Activated CD4-positive, alpha-beta memory T cell treated with anti-CD3 and anti-CD28 coated beads for 36 hours (primary cell): ENCODE data around the gene ASB2. TPM values are rescaled to one million over a fixed set of nuclear protein-coding genes. Genes with fewer than 3 reads are reported as not detected.

Source experiments
- CTCF ChIA-PET: fragments of 350-600 bp; sonication (Branson Sonifier 250); formaldehyde crosslinking; loops from one replicate; lab custom pipeline; 2021; ENCODE audit warnings: antibody characterized with exemption, inconsistent platforms; lab: Charles Lee
- POLR2A ChIA-PET: fragments of 350-600 bp; sonication (Branson Sonifier 250); formaldehyde crosslinking; loops from one replicate; lab custom pipeline; 2021; ENCODE audit warnings: antibody characterized with exemption; lab: Charles Lee
- DNase-seq: peaks from one replicate; pipeline ENCODE4 v3.0.0-alpha.2; 2020
- H3K27ac Mint-ChIP-seq: one replicate; pipeline ENCODE4 v1.8.0; 2021; ENCODE audit warnings: mixed read lengths
- H3K27me3 Mint-ChIP-seq: one replicate; pipeline ENCODE4 v1.8.0; 2021; ENCODE audit warnings: mixed read lengths
- H3K36me3 Mint-ChIP-seq: one replicate; pipeline ENCODE4 v1.8.0; 2021; ENCODE audit warnings: mixed read lengths
- H3K4me1 Mint-ChIP-seq: one replicate; pipeline ENCODE4 v1.8.0; 2021; ENCODE audit warnings: low read depth, mixed read lengths
- H3K4me3 Mint-ChIP-seq: one replicate; pipeline ENCODE4 v1.8.0; 2021; ENCODE audit warnings: mild to moderate bottlenecking, mixed read lengths
- H3K9me3 Mint-ChIP-seq: one replicate; pipeline ENCODE4 v1.8.0; 2021; ENCODE audit warnings: mixed read lengths
- intact Hi-C: fragments of 100-400 bp; cut with micrococcal nuclease; formaldehyde crosslinking; loops from one replicate; pipeline ENCODE4 v1.15.1; 2023
- total RNA-seq, 2 experiments: library from RNA; stranded (reverse); gene quantifications; one replicate each; pipeline ENCODE4 v1.2.3, GENCODE V29; 2021

ASB2 gene
- total RNA-seq, 2 experiments from 2014 or later: 40.6 to 44.6 TPM

DNA sequence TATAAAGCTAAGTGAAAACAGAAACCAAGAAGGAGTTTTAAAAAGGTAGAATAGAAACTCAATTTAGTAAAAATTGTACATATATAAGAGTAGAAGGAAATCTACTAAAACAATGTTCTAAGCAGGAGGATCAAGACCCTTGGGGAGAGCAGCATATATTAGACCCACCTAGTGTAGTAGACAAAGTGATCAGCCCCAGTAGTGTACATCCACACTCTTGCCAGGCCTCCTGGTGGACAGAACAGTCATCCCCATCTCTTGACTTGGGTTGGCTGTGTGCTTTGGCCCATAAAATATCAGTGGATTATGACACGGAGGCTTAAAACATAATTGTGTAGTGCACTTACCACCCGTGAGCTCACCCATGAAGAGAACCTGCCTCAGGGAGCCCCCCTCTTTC lies 38.9 kb upstream of the ASB2 start:
- intact Hi-C loops: no loop called here
- DNase-seq: no peak
- Mint-ChIP-seq H3K27ac (no peak overlapping the region), H3K27me3 (no peaks in the 10 kb centered on the region), H3K4me3 (no peak overlapping the region), H3K4me1 (peaks cover 22% of the 10 kb centered on the region), H3K36me3 (no peaks in the 10 kb centered on the region), H3K9me3 (no peaks in the 10 kb centered on the region)
- CTCF ChIA-PET: interaction anchor here (0.8 to 14.2 kb wide), 5 partner anchors 13 to 121 kb away, joined by 3 to 202 read pairs (median 3); no protein-coding TSS in a partner anchor
- POLR2A ChIA-PET: no interaction called here

DNA sequence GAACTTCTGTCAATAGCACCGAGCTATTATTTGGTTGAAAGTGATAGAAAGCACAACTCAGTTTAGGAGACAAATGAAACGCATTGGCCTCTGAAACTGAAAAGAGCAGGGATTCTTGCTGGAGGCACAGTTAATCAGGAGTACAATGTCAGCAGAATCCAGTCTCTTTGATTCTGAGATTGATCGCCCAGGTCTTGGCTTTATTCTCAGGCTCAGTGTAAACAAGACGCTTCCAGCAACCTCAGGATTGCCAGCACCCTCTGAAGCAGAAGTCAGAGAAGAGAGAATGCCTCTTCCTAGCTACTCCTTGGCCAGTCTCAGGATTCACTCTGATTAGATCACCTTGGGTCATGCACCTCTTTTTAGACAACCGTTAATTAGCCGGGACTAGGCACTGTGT lies 38.0 kb upstream of the ASB2 start:
- Mint-ChIP-seq H3K27me3 (no peaks in the 10 kb centered on the region), H3K9me3 (no peaks in the 10 kb centered on the region), H3K36me3 (no peaks in the 10 kb centered on the region), H3K4me1 (peaks cover 28% of the 10 kb centered on the region), H3K27ac (no peak overlapping the region), H3K4me3 (no peak overlapping the region)
- intact Hi-C loops: no loop called here
- no peak for DNase-seq
- ChIA-PET CTCF (interaction anchor here (0.9 to 14.2 kb wide), 4 partner anchors 11 to 118 kb away, joined by 3 to 202 read pairs (median 3); no protein-coding TSS in a partner anchor), POLR2A (no interaction called here)

DNA sequence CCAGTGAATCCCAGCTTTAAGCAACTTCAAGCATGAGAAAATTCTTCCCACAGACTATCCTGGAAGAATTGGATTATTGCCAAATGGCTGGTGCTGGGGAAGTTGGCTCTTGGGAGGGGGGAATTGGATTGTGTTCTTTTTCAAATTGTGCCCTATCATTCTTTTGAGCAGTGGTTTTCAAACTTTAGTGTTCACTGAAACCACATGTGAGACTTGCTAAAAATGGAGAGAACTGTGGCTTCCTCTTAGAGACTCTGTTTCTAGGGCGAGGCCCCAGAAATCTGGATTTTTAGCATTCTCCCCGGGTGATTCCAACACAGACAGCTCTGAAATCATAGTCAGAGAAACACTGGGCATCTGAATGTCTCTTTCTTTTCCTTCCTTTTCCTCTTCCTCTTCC lies 35.4 kb upstream of the ASB2 start:
- no peaks in the 10 kb centered on the region for H3K9me3 Mint-ChIP-seq
- POLR2A ChIA-PET: interaction anchor here (1.0 kb wide), 1 partner anchor 17 kb away, joined by 3 read pairs; no protein-coding TSS in a partner anchor
- intact Hi-C loops: loop anchor here (2.0 kb wide), 1 partner anchor 15 kb away; the partner anchor contains the start of gene OTUB2
- no peaks in the 10 kb centered on the region for H3K36me3 Mint-ChIP-seq
- H3K4me1 Mint-ChIP-seq: peaks cover 43% of the 10 kb centered on the region
- H3K27me3 Mint-ChIP-seq: no peaks in the 10 kb centered on the region
- no peak overlapping the region for H3K4me3 Mint-ChIP-seq
- peak overlapping the region; percentile 61 for H3K27ac Mint-ChIP-seq
- CTCF ChIA-PET: interaction anchor here (0.7 to 14.2 kb wide), 9 partner anchors 9 to 125 kb away, joined by 3 to 202 read pairs (median 4); partner anchors contain the start of gene CCDC197
- DNase-seq: peak; percentile 35

DNA sequence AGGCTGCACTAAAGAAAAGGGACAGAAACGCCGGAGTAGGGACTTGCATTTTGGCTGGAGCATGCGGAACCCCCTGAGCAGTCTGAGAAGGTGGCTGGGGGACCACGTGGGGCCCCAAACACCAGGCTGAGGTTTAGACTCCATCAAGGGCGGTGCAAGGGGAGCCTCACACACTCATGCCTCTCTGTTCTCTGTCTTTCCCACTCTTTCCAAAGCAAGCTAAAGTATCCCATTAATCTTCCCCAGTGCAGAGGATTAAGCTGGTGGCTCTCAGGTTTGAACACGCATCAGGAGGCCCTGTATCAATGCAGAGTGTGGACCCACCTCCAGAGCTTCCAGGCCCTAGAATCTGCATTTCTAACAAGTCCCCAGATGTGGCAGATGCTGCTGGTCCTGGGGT lies 34.3 kb upstream of the ASB2 start:
- Mint-ChIP-seq H3K27me3 (no peaks in the 10 kb centered on the region), H3K27ac (no peak overlapping the region), H3K4me1 (peaks cover 43% of the 10 kb centered on the region), H3K9me3 (no peaks in the 10 kb centered on the region), H3K4me3 (no peak overlapping the region), H3K36me3 (no peaks in the 10 kb centered on the region)
- no peak for DNase-seq
- ChIA-PET POLR2A (no interaction called here), CTCF (interaction anchor here (1.0 to 14.2 kb wide), 4 partner anchors 11 to 72 kb away, joined by 3 to 202 read pairs (median 6); no protein-coding TSS in a partner anchor)
- intact Hi-C loops: no loop called here

DNA sequence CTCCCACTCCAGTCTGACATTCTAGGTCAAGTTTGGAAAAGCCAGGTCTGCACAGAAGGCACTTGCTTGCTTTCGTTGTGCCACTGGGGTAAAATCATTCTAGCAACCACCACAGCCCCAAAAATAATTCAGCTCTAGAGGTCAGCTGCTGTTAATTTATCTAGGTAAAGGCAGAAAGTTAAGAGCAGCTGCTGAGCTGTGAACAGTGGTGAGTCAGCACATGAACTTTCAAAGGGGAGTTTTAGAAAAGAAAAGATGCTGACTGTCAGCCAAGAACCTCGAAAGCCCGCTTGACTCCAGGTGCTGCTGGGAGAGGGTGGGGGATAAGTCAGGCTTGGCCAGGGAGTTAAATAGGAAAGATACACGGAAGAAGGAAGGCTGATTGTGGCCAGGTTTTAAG lies 33.4 kb upstream of the ASB2 start:
- Mint-ChIP-seq H3K4me1 (peaks cover 46% of the 10 kb centered on the region), H3K4me3 (no peak overlapping the region), H3K9me3 (no peaks in the 10 kb centered on the region)

DNA sequence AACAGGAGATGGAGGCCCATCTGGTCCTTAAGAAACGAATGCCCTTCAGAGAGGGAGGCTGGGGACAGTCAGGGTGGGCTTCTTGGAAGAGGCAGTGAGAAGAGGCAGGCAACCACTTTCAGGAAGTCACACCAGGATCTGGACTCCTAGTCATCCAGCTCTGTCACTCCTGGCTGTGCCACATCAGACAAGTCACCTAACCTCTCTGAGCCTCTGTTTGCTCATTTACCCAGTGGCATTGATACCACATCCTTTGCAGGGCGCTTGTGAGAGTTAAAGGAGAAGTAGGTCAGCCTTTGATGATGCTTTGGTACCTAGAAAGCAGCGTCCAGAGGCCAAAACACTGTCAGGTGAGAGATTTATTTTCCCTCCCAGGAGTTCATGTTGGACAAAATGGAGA lies 31.9 kb upstream of the ASB2 start:
- H3K27ac Mint-ChIP-seq: no peak overlapping the region
- intact Hi-C loops: no loop called here
- DNase-seq: peak; percentile 52
- POLR2A ChIA-PET: no interaction called here
- no peaks in the 10 kb centered on the region for H3K9me3 Mint-ChIP-seq
- no peaks in the 10 kb centered on the region for H3K36me3 Mint-ChIP-seq
- CTCF ChIA-PET: interaction anchor here (1.0 to 14.2 kb wide), 2 partner anchors 13 to 70 kb away, joined by 3 to 202 read pairs; no protein-coding TSS in a partner anchor
- H3K4me1 Mint-ChIP-seq: peaks cover 46% of the 10 kb centered on the region
- H3K4me3 Mint-ChIP-seq: no peak overlapping the region
- no peaks in the 10 kb centered on the region for H3K27me3 Mint-ChIP-seq

More for the DNA sequence above, 33.4 kb upstream of the ASB2 start:
- Mint-ChIP-seq H3K36me3 (no peaks in the 10 kb centered on the region), H3K27me3 (no peaks in the 10 kb centered on the region), H3K27ac (no peak overlapping the region)
- DNase-seq: peak; percentile 32
- POLR2A ChIA-PET: no interaction called here
- intact Hi-C loops: no loop called here
- CTCF ChIA-PET: interaction anchor here (0.6 to 14.2 kb wide), 4 partner anchors 8 to 72 kb away, joined by 3 to 202 read pairs (median 4); no protein-coding TSS in a partner anchor

DNA sequence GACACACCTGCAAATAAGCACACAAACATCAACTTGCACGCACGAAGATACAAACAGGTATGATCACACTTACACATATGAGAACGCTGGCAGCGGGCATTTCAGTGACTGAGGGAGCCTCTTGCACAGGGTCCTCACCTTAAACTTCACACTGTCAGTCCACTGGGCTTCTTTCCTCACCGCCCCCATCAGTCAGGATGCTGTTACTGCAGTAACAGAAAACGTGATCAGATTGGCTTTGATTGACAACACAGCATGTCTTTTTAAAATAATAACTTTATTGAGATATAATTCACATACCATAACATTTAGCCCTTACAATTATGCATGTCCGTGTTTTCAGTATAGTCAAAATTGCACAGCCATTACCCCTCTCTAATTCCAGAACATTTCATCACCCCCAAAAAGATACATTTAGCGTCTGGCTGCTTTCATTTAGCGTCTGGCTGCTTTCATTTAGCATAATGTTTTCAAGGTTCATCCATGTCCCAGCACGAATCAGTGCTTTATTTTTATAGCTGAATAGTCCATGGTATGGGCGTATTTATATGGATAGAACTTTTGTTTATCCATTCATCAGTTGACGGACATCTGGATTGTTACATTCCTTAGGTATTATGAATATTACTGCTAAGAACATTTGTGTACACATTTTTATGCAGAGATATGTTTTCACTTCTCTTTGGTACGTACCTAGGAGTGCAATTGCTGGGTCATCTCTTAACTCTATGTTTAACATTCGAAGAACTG lies 29.1 kb upstream of the ASB2 start:
- peaks cover 35% of the 10 kb centered on the region for H3K4me1 Mint-ChIP-seq
- no peak overlapping the region for H3K27ac Mint-ChIP-seq
- H3K4me3 Mint-ChIP-seq: no peak overlapping the region
- H3K36me3 Mint-ChIP-seq: no peaks in the 10 kb centered on the region
- ChIA-PET POLR2A (interaction anchor here (1.3 kb wide), 1 partner anchor 66 kb away, joined by 3 read pairs; no protein-coding TSS in a partner anchor), CTCF (interaction anchor here (0.8 to 14.2 kb wide), 10 partner anchors 18 to 131 kb away, joined by 3 to 202 read pairs (median 4); no protein-coding TSS in a partner anchor)
- no peaks in the 10 kb centered on the region for H3K27me3 Mint-ChIP-seq
- H3K9me3 Mint-ChIP-seq: no peaks in the 10 kb centered on the region
- peak; percentile 49 for DNase-seq
- intact Hi-C loops: no loop called here

DNA sequence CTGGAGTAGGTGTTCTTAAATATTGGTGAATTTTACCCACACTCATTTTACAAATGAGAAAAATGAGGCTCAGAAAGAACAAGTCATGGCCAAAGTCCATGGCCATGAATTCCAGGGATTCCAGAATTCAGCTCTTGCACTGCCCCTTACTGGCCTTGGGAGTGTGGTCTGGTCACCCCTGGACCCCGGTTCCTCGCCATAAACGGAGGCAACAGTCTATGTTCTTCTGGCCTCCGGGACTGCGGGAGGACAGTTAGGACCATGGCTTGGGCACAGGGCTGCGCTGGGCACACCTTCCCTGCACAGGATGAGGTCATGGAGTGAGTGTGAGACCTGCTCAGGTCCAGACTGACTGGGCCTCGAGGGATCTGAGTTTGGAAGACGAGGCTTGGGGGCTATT lies 27.6 kb upstream of the ASB2 start:
- intact Hi-C loops: no loop called here
- Mint-ChIP-seq H3K27ac (no peak overlapping the region), H3K4me3 (no peak overlapping the region), H3K36me3 (no peaks in the 10 kb centered on the region), H3K4me1 (peaks cover 28% of the 10 kb centered on the region), H3K9me3 (no peaks in the 10 kb centered on the region), H3K27me3 (no peaks in the 10 kb centered on the region)
- ChIA-PET POLR2A (interaction anchor here (1.3 to 1.6 kb wide), 3 partner anchors 25 to 64 kb away, joined by 3 read pairs; no protein-coding TSS in a partner anchor), CTCF (interaction anchor here (0.7 to 14.2 kb wide), 13 partner anchors 10 to 133 kb away, joined by 3 to 202 read pairs (median 5); no protein-coding TSS in a partner anchor)
- DNase-seq: no peak

DNA sequence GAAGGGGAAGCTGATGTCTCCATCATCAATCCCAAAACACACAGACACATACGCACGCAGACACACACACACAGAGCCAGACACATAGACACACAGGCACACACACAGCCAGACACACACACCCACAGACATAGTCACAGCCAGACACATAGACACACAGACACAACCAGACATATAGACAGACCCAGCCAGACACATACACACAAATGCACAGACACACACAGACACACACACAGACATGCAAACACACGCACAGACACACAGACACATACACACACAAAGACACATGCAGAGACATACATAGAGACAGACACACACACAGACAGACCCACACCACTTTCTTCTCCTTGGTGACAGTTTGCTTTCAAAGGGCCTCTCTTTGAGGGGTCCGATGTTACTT lies 27.0 kb upstream of the ASB2 start:
- no peak overlapping the region for H3K4me3 Mint-ChIP-seq
- no peaks in the 10 kb centered on the region for H3K36me3 Mint-ChIP-seq
- H3K27ac Mint-ChIP-seq: no peak overlapping the region
- intact Hi-C loops: no loop called here
- ChIA-PET CTCF (interaction anchor here (0.7 to 14.2 kb wide), 10 partner anchors 10 to 133 kb away, joined by 3 to 202 read pairs (median 4); no protein-coding TSS in a partner anchor), POLR2A (interaction anchor here (1.4 to 1.6 kb wide), 2 partner anchors 25 to 40 kb away, joined by 3 read pairs; no protein-coding TSS in a partner anchor)
- no peaks in the 10 kb centered on the region for H3K27me3 Mint-ChIP-seq
- H3K9me3 Mint-ChIP-seq: no peaks in the 10 kb centered on the region
- peaks cover 26% of the 10 kb centered on the region for H3K4me1 Mint-ChIP-seq
- DNase-seq: no peak

DNA sequence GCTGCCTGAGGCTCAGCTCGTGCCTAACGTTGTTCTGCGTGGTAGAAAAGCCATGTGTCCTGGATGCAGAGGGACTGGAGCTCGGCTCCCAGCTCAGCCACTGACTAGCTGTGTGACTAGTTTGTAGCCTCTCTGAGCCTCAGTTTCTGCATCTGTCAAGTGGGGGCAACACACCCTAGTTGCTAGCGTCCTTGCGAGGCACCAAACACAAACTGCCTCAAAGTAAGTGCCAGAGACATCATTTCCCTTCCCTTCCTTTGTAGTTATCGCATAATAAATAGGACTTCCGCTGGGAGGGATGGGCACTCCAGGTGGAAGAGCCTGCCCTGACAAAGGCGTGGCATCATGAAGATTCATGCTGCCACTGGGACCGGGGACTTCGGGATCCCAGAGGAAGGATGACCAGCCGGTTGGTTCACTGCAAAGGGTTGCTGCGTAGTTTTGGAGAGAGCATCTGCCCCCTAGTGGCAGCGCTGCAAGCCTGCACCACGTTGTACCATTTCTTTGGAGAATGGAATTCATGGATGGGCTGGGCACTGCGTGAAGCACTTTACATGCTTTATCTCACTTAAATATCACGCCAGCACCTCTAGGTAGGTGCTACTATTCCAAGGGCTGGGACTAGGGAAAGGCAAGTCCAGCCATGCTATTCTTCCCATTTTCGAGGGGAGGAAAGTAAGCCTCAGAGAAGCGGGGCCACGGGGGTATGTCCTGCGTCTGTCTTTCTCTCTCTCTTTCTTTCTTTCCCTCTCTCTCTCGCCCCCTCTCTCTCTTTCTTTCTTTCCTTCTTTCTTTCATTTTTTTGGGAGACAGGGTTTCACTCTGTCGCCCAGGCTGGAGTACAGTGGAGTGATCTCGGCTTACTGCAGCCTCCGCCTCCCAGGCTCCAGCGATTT lies 25.4 kb upstream of the ASB2 start:
- intact Hi-C loops: loop anchor here (1.0 kb wide), 2 partner anchors 30 to 62 kb away; no protein-coding TSS in a partner anchor
- no peaks in the 10 kb centered on the region for H3K36me3 Mint-ChIP-seq
- POLR2A ChIA-PET: interaction anchor here (0.8 to 2.6 kb wide), 7 partner anchors 26 to 65 kb away, joined by 3 to 17 read pairs (median 5); no protein-coding TSS in a partner anchor
- CTCF ChIA-PET: interaction anchor here (0.5 to 14.2 kb wide), 31 partner anchors 8 to 179 kb away, joined by 3 to 309 read pairs (median 4); partner anchors contain the start of genes ASB2 and OTUB2
- peak; percentile 72 for DNase-seq
- H3K4me3 Mint-ChIP-seq: no peak overlapping the region
- peak overlapping the region; percentile 50 for H3K27ac Mint-ChIP-seq
- no peaks in the 10 kb centered on the region for H3K27me3 Mint-ChIP-seq
- H3K9me3 Mint-ChIP-seq: no peaks in the 10 kb centered on the region
- peaks cover 29% of the 10 kb centered on the region for H3K4me1 Mint-ChIP-seq

DNA sequence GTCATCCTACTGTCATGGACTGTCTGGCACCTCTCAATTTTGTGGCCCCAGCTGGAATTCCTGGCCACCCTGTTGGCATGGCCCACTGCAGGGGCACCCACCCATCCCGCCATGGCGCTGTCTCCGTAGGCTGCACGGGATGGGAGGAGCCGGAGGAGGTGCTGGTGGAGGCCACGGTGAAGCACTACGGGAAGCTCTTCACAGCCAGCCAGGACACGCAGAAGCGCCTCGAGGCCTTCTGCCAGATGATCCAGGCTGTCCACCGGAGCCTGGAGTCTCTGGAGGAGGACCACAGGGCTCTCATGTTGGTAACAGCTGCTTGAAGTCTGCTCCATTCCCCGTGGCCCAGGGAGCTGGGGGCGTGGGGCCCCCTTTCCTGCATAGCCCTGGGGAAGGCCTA lies 24.6 kb upstream of the ASB2 start:
- H3K9me3 Mint-ChIP-seq: no peaks in the 10 kb centered on the region
- intact Hi-C loops: loop anchor here (1.0 kb wide), 2 partner anchors 30 to 62 kb away; no protein-coding TSS in a partner anchor

More for the DNA sequence above, 24.6 kb upstream of the ASB2 start:
- H3K27ac Mint-ChIP-seq: no peak overlapping the region
- ChIA-PET POLR2A (interaction anchor here (0.8 to 2.6 kb wide), 8 partner anchors 25 to 64 kb away, joined by 3 to 17 read pairs (median 4); no protein-coding TSS in a partner anchor), CTCF (interaction anchor here (0.5 to 7.7 kb wide), 28 partner anchors 9 to 180 kb away, joined by 3 to 309 read pairs (median 4); partner anchors contain the start of genes ASB2, FAM181A and OTUB2)
- H3K36me3 Mint-ChIP-seq: no peaks in the 10 kb centered on the region
- peaks cover 31% of the 10 kb centered on the region for H3K4me1 Mint-ChIP-seq
- no peaks in the 10 kb centered on the region for H3K27me3 Mint-ChIP-seq
- no peak for DNase-seq
- H3K4me3 Mint-ChIP-seq: no peak overlapping the region
